H1 (cell line): ENCODE measurements around the gene FKBP10. TPM values are rescaled to one million over a fixed set of nuclear protein-coding genes. Genes with fewer than 3 reads are reported as not detected.

Experiments
- CTCF ChIA-PET: fragments of 300-600 bp; sonication (Branson Sonifier 250); formaldehyde crosslinking; loops from one replicate; lab custom pipeline; 2021; ENCODE audit not compliant: partially characterized antibody; lab: Charles Lee
- POLR2A ChIA-PET: fragments of 300-600 bp; sonication (Branson Sonifier 250); formaldehyde crosslinking; loops from one replicate; lab custom pipeline; 2021; ENCODE audit warnings: inconsistent platforms; ENCODE audit not compliant: partially characterized antibody; lab: Charles Lee
- DNase-seq, 2 experiments: peaks; one replicate each; pipeline versions ENCODE4 v3.0.0 to v3.0.0-alpha.2; 2010 to 2022; ENCODE audit warnings: low spot score in 2 of 2, low read depth in 1 of 2, mixed read lengths in 1 of 2
- FAIRE-seq: peaks from 2 replicates; lab custom pipeline; 2011; peaks lifted over from hg19 to GRCh38; lab: Jason Lieb, UNC
- H2AFZ ChIP-seq: 2 replicates; pipeline ENCODE4 v1.8.1; 2012; ENCODE audit warnings: low read length, inconsistent platforms
- H2AK5ac ChIP-seq: 2 replicates; pipeline ENCODE4 v1.6.1; 2013; ENCODE audit warnings: low read depth, low read length
- H2BK120ac ChIP-seq: replicated peaks from 2 replicates; pipeline ENCODE3; 2013; ENCODE audit warnings: low read depth, low read length, inconsistent platforms
- H2BK12ac ChIP-seq: 2 replicates; pipeline ENCODE4 v1.6.1; 2013; ENCODE audit warnings: low read depth, low read length
- H2BK15ac ChIP-seq: 2 replicates; pipeline ENCODE4 v1.6.1; 2013; ENCODE audit warnings: low read length
- H2BK20ac ChIP-seq: 2 replicates; pipeline ENCODE4 v1.6.1; 2013; ENCODE audit warnings: low read length
- H2BK5ac ChIP-seq: 2 replicates; pipeline ENCODE4 v1.6.1; 2013; ENCODE audit warnings: low read depth, low read length
- H3K14ac ChIP-seq: 2 replicates; pipeline ENCODE4 v1.6.1; 2013; ENCODE audit warnings: inconsistent platforms; ENCODE audit not compliant: insufficient read length
- H3K18ac ChIP-seq: 2 replicates; pipeline ENCODE4 v1.6.1; 2013; ENCODE audit warnings: low read length; ENCODE audit errors: extremely low read depth
- H3K23ac ChIP-seq: 2 replicates; pipeline ENCODE4 v1.6.1; 2013; ENCODE audit warnings: inconsistent platforms; ENCODE audit not compliant: insufficient read length
- H3K23me2 ChIP-seq: 2 replicates; pipeline ENCODE4 v1.6.1; 2013; ENCODE audit warnings: low read depth, low read length
- H3K27ac ChIP-seq: 2 replicates; pipeline ENCODE4 v1.6.1; 2011; ENCODE audit warnings: low read depth, low read length, inconsistent platforms
- H3K27me3 ChIP-seq, 4 experiments: replicated peaks in 1 of 4; 1 replicate in 1 of 4; 2 replicates in 3 of 4; pipeline versions ENCODE4 v1.6.1 to v1.8.1; 2011 to 2013; ENCODE audit warnings: low read length in 3 of 4, mild to moderate bottlenecking in 3 of 4, inconsistent platforms in 2 of 4, mixed read lengths in 2 of 4, moderate library complexity in 1 of 4; ENCODE audit not compliant: control insufficient read depth in 3 of 4, insufficient read depth in 3 of 4; ENCODE audit errors: extremely low read depth in 1 of 4
- H3K36me3 ChIP-seq, 4 experiments: 2 replicates each; pipeline versions ENCODE4 v1.6.1 to v1.8.1; 2011 to 2013; ENCODE audit warnings: mild to moderate bottlenecking in 4 of 4, low read length in 3 of 4, moderate library complexity in 2 of 4, control low read depth in 1 of 4, inconsistent platforms in 1 of 4; ENCODE audit not compliant: insufficient read depth in 4 of 4, control insufficient read depth in 2 of 4
- H3K4ac ChIP-seq: replicated peaks from 2 replicates; pipeline ENCODE3; 2013; ENCODE audit warnings: low read length, low read depth, mixed read lengths, inconsistent platforms; ENCODE audit not compliant: insufficient read length
- H3K4me1 ChIP-seq, 4 experiments: replicated peaks in 1 of 4; 1 replicate in 1 of 4; 2 replicates in 3 of 4; pipeline versions ENCODE4 v1.6.1 to v1.8.1; 2011 to 2013; ENCODE audit warnings: low read length in 3 of 4, inconsistent platforms in 2 of 4, mixed read lengths in 1 of 4; ENCODE audit not compliant: insufficient read depth in 4 of 4, control insufficient read depth in 3 of 4
- H3K4me2 ChIP-seq, 2 experiments: 2 replicates each; pipeline versions ENCODE4 v1.6.1 to v1.8.1; 2011 to 2013; ENCODE audit warnings: low read depth in 2 of 2, low read length in 2 of 2, control low read depth in 1 of 2, inconsistent platforms in 1 of 2, mild to moderate bottlenecking in 1 of 2; ENCODE audit not compliant: insufficient read depth in 1 of 2
- H3K4me3 ChIP-seq, 4 experiments: fragments of 200-600, 300-600 bp in 1 of 4; sonication (generic), shearing (Covaris generic), sonication (Bioruptor Twin) in 1 of 4; 2 replicates each; pipeline versions ENCODE4 v1.5.1 to v1.8.1; 2011 to 2016; ENCODE audit warnings: low read length in 4 of 4, low read depth in 3 of 4, control low read depth in 2 of 4, inconsistent platforms in 2 of 4, mild to moderate bottlenecking in 2 of 4, mixed read lengths in 1 of 4, moderate library complexity in 1 of 4; ENCODE audit not compliant: insufficient read depth in 2 of 4; ENCODE audit errors: extremely low read depth in 1 of 4
- H3K56ac ChIP-seq: replicated peaks from 2 replicates; pipeline ENCODE3; 2013; ENCODE audit warnings: low read depth, mild to moderate bottlenecking, mixed read lengths, low read length, inconsistent platforms; ENCODE audit not compliant: insufficient read length
- H3K79me1 ChIP-seq: 2 replicates; pipeline ENCODE4 v1.6.1; 2013; ENCODE audit warnings: low read depth, low read length, control low read depth
- H3K79me2 ChIP-seq, 2 experiments: 2 replicates each; pipeline versions ENCODE4 v1.6.1 to v1.8.1; 2012 to 2013; ENCODE audit warnings: low read length in 2 of 2, mild to moderate bottlenecking in 2 of 2, inconsistent platforms in 1 of 2; ENCODE audit not compliant: insufficient read depth in 2 of 2, control insufficient read depth in 1 of 2
- H3K9ac ChIP-seq, 4 experiments: replicated peaks in 1 of 4; 1 replicate in 1 of 4; 2 replicates in 3 of 4; pipeline versions ENCODE4 v1.6.1 to v1.8.1; 2011 to 2013; ENCODE audit warnings: low read depth in 3 of 4, low read length in 3 of 4, control low read depth in 2 of 4, mild to moderate bottlenecking in 2 of 4, moderate library complexity in 2 of 4, inconsistent platforms in 1 of 4; ENCODE audit errors: extremely low read depth in 1 of 4
- H3K9me3 ChIP-seq, 2 experiments: 2 replicates each; pipeline versions ENCODE4 v1.6.1 to v1.8.1; 2012 to 2013; ENCODE audit warnings: mild to moderate bottlenecking in 2 of 2, moderate library complexity in 2 of 2, control low read depth in 1 of 2, inconsistent platforms in 1 of 2, low read depth in 1 of 2, low read length in 1 of 2, mixed read lengths in 1 of 2; ENCODE audit not compliant: insufficient read depth in 2 of 2
- H4K20me1 ChIP-seq, 2 experiments: replicated peaks in 1 of 2; 2 replicates each; pipeline versions ENCODE3 to v1.8.1; 2011 to 2013; ENCODE audit warnings: inconsistent platforms in 2 of 2, low read length in 2 of 2, mild to moderate bottlenecking in 1 of 2; ENCODE audit not compliant: insufficient read depth in 2 of 2, control insufficient read depth in 1 of 2
- H4K5ac ChIP-seq: 2 replicates; pipeline ENCODE4 v1.6.1; 2013; ENCODE audit warnings: low read length, low read depth, mixed read lengths, inconsistent platforms; ENCODE audit not compliant: insufficient read length
- H4K8ac ChIP-seq: 2 replicates; pipeline ENCODE4 v1.8.0; 2013; ENCODE audit warnings: mild to moderate bottlenecking, moderate library complexity, low read length, inconsistent platforms; ENCODE audit not compliant: insufficient read depth; ENCODE audit errors: extremely low read depth
- H4K91ac ChIP-seq: replicated peaks from 2 replicates; pipeline ENCODE3; 2013; ENCODE audit warnings: low read length, mixed read lengths, inconsistent platforms; ENCODE audit not compliant: insufficient read length
- ATF2 ChIP-seq: IDR thresholded peaks from 2 replicates; pipeline ENCODE4 v1.6.1; 2012; ENCODE audit warnings: low read length, inconsistent platforms
- BACH1 ChIP-seq: IDR thresholded peaks from 2 replicates; pipeline ENCODE4 v1.6.1; 2012; ENCODE audit warnings: low read length, improper control_type of control experiment
- BRCA1 ChIP-seq: IDR thresholded peaks from 2 replicates; pipeline ENCODE4 v1.6.1; 2012; ENCODE audit warnings: low read depth, low read length, improper control_type of control experiment
- CHD1 ChIP-seq: IDR thresholded peaks from 2 replicates; pipeline ENCODE4 v1.6.1; 2012; ENCODE audit warnings: low read depth, low read length, improper control_type of control experiment
- EP300 ChIP-seq, 2 experiments: IDR thresholded peaks; 1 replicate in 1 of 2; 2 replicates in 1 of 2; pipeline ENCODE4 v1.6.1; 2011 to 2012; ENCODE audit warnings: low read depth in 2 of 2, low read length in 2 of 2, mild to moderate bottlenecking in 2 of 2, borderline replicate concordance in 1 of 2, inconsistent platforms in 1 of 2, moderate library complexity in 1 of 2
- NRF1 ChIP-seq: IDR thresholded peaks from 2 replicates; pipeline ENCODE4 v1.6.1; 2011; ENCODE audit warnings: mild to moderate bottlenecking, low read depth, low read length, improper control_type of control experiment
- POU5F1 ChIP-seq: IDR thresholded peaks from 2 replicates; pipeline ENCODE4 v1.6.1; 2011; ENCODE audit warnings: low read depth, mild to moderate bottlenecking, low read length, moderate library complexity
- SP1 ChIP-seq: IDR thresholded peaks from 2 replicates; pipeline ENCODE4 v1.6.1; 2011; ENCODE audit warnings: low read depth, low read length
- SUZ12 ChIP-seq: fragments of 200-600 bp; sonication (generic); IDR thresholded peaks from 2 replicates; pipeline ENCODE4 v1.6.1; 2012; ENCODE audit warnings: mild to moderate bottlenecking, inconsistent platforms, low read length, moderate library complexity, mixed read lengths
- TAF1 ChIP-seq: IDR thresholded peaks from 2 replicates; pipeline ENCODE4 v1.6.1; 2011; ENCODE audit warnings: mild to moderate bottlenecking, low read depth, low read length
- TAF7 ChIP-seq: optimal IDR thresholded peaks from 2 replicates; pipeline ENCODE3; 2011; ENCODE audit warnings: low read depth, mild to moderate bottlenecking, inconsistent platforms, low read length, moderate library complexity, borderline replicate concordance
- TBP ChIP-seq: IDR thresholded peaks from 2 replicates; pipeline ENCODE4 v1.6.1; 2011; ENCODE audit warnings: low read depth, low read length, improper control_type of control experiment
- WGBS, 2 experiments: shearing (Covaris generic) in 1 of 2; methylation state at CpG; one replicate each; pipeline versions ENCODE4 v1.1.6 to v1.1.7; 2013 to 2015; ENCODE audit warnings: low lambda C conversion rate in 2 of 2, mixed read lengths in 2 of 2, inconsistent platforms in 1 of 2, low coverage in 1 of 2, missing lambda C conversion rate in 1 of 2; ENCODE audit not compliant: insufficient replicate concordance in 2 of 2, insufficient coverage in 1 of 2, insufficient read length in 1 of 2; ENCODE audit errors: extremely low coverage in 1 of 2, missing lambda C conversion rate in 1 of 2; 5-methylcytosine and 5-hydroxymethylcytosine counted together
- polyA plus RNA-seq, 7 experiments: library from polyadenylated mRNA; depleted of rRNA in 3 of 7; stranded (reverse) in 5 of 7; unstranded in 2 of 7; fragments of >200 nt in 5 of 7; fragments of 200-250 nt in 2 of 7; gene quantifications; 1 replicate in 5 of 7; 2 replicates in 1 of 7; 4 replicates in 1 of 7; pipeline versions ENCODE4 v1.2.1 to v1.2.3, GENCODE V29; 2011 to 2013; ENCODE audit warnings: missing spikeins in 2 of 7, mixed read lengths in 2 of 7
- total RNA-seq: library from RNA; stranded (reverse); fragmentation: NEBNext Ultra II Directional; extraction: Animal tissue kit (Norgen Biotek cat#: 25700); gene quantifications from 2 replicates; pipeline ENCODE4 v1.2.1, GENCODE V29; 2021

The FKBP10 gene
- total and polyA plus RNA-seq, 2 of the 8 experiments (the other 6 are each of a cell fraction or from before 2014, with no cell fraction given): 173 to 283 TPM

- Histone ChIP-seq H3K18ac (no peak overlapping the region), H3K36me3 (peaks cover 21 to 52% (median 43%) of the 10 kb centered on the region in 4 experiments; a peak in 7 of 8 replicates), H3K79me2 (peaks cover 0 to 13% of the 10 kb centered on the region in 2 experiments; a peak in 2 of 4 replicates), H2BK5ac (no peak overlapping the region), H3K79me1 (peaks cover 10% of the 10 kb centered on the region; the same call in 1 of the 2 replicates), H2AK5ac (no peak overlapping the region), H3K9ac (no peak overlapping the region), H3K27ac (no peak overlapping the region), H2AFZ (no peak overlapping the region), H3K56ac (no peak overlapping the region), H2BK15ac (no peak overlapping the region), H3K4ac (no peak overlapping the region), H3K4me2 (no peak overlapping the region), H2BK20ac (no peak overlapping the region), H3K4me1 (peaks cover 0 to 25% (median 20%) of the 10 kb centered on the region in 4 experiments; a peak in 6 of 7 replicates), H2BK12ac (no peak overlapping the region), H3K23me2 (no peaks in the 10 kb centered on the region; the same call in 1 of the 2 replicates), H2BK120ac (no peak overlapping the region), H4K8ac (no peak overlapping the region), H4K20me1 (peaks cover 6 to 25% of the 10 kb centered on the region in 2 experiments), H3K14ac (no peak overlapping the region), H3K23ac (no peak overlapping the region), H4K91ac (no peak overlapping the region), H3K4me3 (no peak overlapping the region), H4K5ac (no peak overlapping the region), H3K9me3 (no peaks in the 10 kb centered on the region), H3K27me3 (no peaks in the 10 kb centered on the region)
- 92% methylated on average over 16 of the region's 16 CpGs; no CpG with 5 or more reads in 1 of the 2 experiments for WGBS, 2 experiments
- DNase-seq (no peak), FAIRE-seq (no peak)
- ChIA-PET CTCF (interaction anchor here (0.8 to 5.3 kb wide), 7 partner anchors 8 to 42 kb away, joined by 3 to 33 read pairs (median 3); partner anchors contain the start of genes JUP and P3H4), POLR2A (interaction anchor here (0.9 to 1.8 kb wide), 9 partner anchors 8 to 196 kb away, joined by 3 to 7 read pairs (median 4); partner anchors contain the start of genes ACLY and HAP1)
- TF ChIP-seq TBP (no peak), TAF1 (no peak), CHD1 (no peak), BRCA1 (no peak), SUZ12 (no peak), NRF1 (no peak), ATF2 (no peak), EP300 (IDR thresholded peaks at IDR 0.05; ENCODE audit: borderline replicate concordance in 1 of 2, low read depth in 2 of 2, low read length in 2 of 2) (no peak), POU5F1 (no peak), BACH1 (no peak), TAF7 (no peak), SP1 (no peak)
Observed at GRCh38 chr17:41769346-41769862, 43.4 kb upstream of the FKBP10 start.
